ENCODE data around the gene SLC10A3. TPM values are rescaled to one million over a fixed set of nuclear protein-coding genes. Genes with fewer than 3 reads are reported as not detected.

The SLC10A3 gene
- polyA plus RNA-seq, 3 donors = 19.4 to 26.7 (median 25.0) TPM

DNA sequence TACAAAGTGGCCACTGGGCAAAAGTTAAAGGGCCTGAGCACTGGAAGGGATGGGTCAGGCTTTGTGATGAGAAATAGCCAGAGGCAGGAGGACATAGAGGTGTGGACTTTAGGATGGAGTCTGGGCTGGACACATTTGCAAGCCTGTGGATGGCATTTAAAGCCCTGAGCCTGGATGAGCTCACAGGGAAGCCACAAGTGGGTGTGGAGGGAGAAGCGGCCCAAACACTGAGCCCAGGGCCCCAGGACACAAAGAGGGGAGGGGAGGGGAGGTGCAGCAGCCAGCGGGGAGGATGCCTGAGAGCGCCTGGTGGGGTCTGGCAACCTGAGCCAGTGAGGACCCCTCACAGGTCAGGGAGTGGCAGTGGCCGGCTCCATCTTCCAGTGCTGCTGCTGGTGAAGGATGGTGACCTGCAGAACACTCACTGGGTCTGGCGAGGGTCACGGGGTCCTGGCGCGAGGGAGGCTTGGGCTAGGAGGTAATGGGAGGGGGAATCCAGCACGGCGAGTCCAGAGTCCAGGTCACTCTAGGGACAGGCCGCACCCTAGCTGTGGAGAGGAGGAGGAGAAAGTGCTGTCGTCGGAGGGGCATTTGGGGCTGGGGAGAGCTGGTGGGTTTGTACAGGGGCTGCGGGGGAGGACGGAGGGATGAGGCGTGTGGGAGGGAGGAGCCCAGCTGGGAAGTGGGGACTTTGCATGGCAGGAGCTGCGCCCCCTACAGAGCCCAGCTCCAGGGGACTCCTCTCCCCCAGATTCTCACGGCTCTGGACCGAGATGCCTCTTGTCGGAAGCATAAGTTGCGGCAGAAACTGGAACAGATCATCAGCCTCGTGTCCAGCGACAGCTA is 18.4 kb downstream of the SLC10A3 start:
- 82 to 90% (median 89%) methylated on average over 18 to 23 of the region's 23 CpGs for WGBS, 3 donors
- no peak overlapping the region for H3K27ac ChIP-seq (ENCODE audit: low read depth, low read length)

DNA sequence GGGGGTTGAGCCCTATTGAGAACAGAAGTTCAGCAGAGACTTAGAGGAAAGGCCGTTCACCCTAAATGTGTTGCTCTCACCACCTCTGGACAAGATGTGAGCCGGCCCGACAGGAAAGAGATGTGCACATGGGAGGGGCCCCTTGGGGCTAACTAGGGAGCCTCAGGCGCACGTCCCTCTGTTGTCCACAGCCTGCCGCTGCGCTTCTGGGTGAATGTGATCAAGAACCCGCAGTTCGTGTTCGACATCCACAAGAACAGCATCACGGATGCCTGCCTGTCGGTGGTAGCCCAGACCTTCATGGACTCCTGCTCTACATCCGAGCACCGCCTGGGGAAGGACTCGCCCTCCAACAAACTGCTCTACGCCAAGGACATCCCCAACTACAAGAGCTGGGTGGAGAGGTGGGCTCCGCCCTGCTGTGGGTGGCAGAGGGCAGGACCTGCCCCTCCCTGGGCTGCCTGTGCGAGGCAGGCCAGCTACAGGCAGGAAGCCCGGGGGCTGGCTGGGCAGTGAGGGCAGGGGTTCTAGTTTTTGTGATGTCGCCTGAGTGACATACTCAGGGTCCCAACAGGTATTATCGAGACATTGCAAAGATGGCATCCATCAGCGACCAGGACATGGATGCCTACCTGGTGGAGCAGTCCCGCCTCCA is 19.4 kb downstream of the SLC10A3 start:
- 92 to 94% (median 93%) methylated on average over 12 to 23 of the region's 23 CpGs for WGBS, 3 donors

DNA sequence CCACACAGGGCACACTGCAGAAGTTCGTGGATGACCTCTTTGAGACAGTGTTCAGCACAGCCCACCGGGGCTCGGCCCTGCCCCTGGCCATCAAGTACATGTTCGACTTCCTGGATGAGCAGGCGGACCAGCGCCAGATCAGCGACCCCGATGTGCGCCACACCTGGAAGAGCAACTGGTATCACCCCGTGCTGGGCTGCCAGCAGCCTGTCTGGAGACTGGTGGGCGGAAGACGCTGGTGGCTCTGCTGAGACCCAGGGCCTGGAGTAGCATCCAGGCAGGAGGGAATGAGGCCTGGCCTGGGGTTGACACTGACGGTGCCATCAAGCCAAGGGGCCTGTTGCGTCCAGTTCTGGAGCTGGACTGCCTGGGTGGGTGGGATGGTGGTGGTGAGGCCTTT is 20.0 kb downstream of the SLC10A3 start:
- WGBS, 3 donors = 86 to 94% (median 92%) methylated on average over 6 to 14 of the region's 14 CpGs
- H3K27ac ChIP-seq (ENCODE audit: low read depth, low read length) = no peak overlapping the region

More for the DNA sequence above, 19.4 kb downstream of the SLC10A3 start:
- H3K27ac ChIP-seq (ENCODE audit: low read depth, low read length) = no peak overlapping the region

DNA sequence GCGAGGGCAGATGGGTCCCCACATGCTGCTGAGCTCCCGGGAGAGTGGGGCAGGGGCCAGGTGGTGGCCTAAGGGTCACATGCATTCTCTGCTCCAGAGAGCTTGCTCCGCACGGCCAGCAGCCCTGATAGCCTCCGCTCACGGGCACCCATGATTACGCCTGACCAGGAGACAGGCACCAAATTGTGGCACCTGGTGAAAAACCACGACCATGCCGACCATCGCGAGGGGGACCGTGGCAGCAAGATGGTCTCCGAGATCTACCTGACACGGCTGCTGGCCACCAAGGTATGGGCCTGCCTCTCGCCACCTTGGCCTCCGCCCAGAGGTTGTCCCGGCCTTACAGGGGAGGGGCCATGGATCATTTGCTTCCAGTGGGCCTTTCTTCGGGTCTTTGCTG is 20.5 kb downstream of the SLC10A3 start:
- no peak overlapping the region for H3K27ac ChIP-seq (ENCODE audit: low read depth, low read length)
- 94% methylated on average over 12 to 18 of the region's 18 CpGs for WGBS, 3 donors

DNA sequence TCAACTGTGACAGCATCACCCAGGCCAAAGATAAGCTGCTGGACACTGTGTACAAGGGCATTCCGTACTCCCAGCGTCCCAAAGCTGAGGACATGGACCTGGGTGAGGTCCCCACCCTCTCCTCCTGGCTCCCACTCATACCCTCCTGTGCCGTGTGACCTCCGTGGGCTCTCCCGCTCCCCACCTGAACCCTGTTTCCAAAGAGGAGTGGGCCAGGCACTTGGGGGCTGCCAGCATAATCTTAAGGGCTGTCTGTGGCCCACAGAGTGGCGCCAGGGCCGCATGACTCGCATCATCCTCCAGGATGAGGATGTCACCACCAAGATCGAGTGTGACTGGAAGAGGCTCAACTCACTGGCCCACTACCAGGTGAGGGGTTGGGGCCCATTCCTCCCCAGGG is 21.3 kb downstream of the SLC10A3 start:
- 89 to 90% (median 89%) methylated on average over 4 to 9 of the region's 9 CpGs for WGBS, 3 donors
- no peak overlapping the region for H3K27ac ChIP-seq (ENCODE audit: low read depth, low read length)

DNA sequence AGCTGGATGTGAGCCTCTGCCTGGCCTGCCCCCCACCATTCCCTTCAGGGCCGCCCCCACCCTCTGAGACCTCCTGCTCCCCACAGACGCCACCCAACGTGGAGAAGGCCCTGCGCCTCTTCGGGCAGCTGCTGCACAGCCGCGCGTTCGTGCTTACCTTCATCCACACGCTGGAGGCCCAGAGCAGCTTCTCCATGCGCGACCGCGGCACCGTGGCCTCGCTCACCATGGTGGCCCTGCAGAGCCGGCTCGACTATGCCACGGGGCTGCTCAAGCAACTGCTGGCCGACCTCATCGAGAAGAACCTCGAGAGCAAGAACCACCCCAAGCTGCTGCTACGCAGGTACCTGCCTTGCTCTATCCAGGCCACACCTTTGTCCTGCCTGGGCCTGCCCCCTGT is 22.2 kb downstream of the SLC10A3 start:
- H3K27ac ChIP-seq (ENCODE audit: low read depth, low read length) = no peak overlapping the region
- 95% methylated on average over 13 to 23 of the region's 23 CpGs for WGBS, 3 donors

DNA sequence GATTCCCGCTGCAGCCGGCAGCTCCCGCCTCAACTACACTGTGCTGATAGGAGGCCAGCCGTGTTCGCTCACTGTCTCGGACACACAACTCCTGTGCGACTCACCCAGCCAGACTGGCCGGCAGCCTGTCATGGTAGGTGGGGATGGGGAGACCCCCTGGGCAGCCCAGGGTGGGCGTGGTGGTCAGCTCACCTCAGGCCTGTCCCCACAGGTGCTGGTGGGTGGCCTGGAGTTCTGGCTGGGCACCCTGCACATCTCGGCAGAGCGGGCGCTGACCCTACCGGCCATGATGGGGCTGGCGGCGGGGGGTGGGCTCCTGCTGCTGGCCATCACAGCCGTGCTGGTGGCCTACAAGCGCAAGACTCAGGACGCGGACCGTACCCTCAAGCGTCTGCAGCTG is 22.9 kb downstream of the SLC10A3 start:
- H3K27ac ChIP-seq (ENCODE audit: low read depth, low read length) = no peak overlapping the region
- 95 to 99% (median 96%) methylated on average over 10 to 21 of the region's 21 CpGs for WGBS, 3 donors

DNA sequence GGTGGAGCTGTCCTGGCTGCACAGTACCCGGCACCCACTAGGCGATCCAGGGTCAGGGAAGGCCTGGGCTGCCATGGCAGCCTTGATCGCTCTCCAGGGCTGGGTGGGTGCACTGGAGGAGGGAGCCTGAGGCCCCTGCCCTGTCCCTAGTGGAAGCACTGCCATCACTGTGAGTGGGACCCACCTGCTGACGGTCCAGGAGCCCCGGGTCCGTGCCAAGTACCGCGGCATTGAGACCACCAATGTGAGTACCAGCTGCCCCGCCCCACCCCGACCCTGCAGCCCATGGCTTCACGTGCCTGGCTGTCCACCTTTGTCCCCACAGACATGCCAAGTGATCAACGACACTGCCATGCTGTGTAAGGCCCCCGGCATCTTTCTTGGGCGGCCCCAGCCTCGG is 23.5 kb downstream of the SLC10A3 start:
- WGBS, 3 donors = 92 to 100% (median 94%) methylated on average over 7 to 15 of the region's 15 CpGs
- H3K27ac ChIP-seq (ENCODE audit: low read depth, low read length) = no peak overlapping the region

DNA sequence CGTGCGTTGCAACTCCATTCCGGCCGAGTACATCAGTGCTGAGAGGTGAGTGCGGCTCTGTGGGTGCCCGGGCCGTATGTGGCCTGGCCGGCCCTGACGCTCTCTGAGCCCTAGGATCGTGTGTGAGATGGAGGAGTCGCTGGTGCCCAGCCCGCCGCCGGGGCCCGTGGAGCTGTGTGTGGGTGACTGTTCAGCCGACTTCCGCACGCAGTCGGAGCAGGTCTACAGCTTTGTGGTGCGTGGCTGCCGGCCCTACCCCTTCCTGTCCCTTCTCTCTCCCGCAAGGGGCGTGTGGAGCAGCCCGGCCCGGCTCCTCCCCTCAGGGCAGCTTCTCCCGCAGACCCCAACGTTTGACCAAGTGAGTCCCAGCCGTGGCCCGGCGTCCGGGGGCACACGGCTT is 24.4 kb downstream of the SLC10A3 start:
- H3K27ac ChIP-seq (ENCODE audit: low read depth, low read length) = no peak overlapping the region
- 93 to 94% (median 94%) methylated on average over 19 to 32 of the region's 32 CpGs for WGBS, 3 donors

DNA sequence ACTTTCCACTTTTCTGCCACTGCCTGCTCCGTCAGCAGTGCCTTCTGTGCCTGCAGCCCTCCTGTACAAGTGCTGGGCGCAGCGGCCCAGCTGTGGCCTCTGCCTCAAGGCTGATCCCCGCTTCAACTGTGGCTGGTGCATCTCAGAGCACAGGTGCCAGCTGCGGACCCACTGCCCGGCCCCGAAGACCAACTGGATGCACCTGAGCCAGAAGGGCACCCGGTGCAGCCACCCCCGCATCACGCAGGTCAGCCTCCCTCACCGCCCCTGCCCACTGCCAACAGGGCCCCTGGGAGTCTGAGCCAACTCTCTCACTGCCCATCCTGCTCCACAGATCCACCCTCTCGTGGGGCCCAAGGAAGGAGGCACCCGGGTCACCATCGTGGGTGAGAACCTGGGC is 24.8 kb downstream of the SLC10A3 start:
- H3K27ac ChIP-seq (ENCODE audit: low read depth, low read length) = no peak overlapping the region
- 91 to 95% (median 95%) methylated on average over 9 to 14 of the region's 14 CpGs for WGBS, 3 donors

DNA sequence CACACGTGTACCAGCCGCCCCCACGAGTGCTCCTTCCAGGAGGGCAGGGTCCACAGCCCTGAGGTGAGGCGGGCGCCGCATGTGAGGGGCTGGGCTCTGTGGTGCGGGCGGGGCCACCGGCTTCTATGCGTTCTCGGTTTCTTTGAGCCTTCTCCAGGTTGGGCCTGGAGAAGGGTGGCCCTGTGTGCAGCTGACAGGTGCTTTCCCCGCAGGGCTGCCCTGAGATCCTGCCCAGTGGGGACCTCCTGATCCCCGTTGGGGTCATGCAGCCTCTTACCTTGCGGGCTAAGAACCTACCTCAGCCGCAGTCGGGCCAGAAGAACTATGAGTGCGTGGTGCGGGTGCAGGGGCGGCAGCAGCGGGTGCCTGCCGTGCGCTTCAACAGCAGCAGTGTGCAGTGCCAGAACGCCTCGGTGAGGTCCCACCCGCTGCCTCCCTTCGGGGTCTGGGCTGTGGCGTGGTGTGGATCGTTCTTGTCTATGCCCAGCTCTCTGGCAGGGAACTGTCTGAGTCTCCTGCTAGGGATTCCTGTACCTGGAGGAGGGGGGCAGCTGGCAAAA is 25.5 kb downstream of the SLC10A3 start:
- WGBS, 3 donors = 91 to 97% (median 93%) methylated on average over 18 to 28 of the region's 28 CpGs

DNA sequence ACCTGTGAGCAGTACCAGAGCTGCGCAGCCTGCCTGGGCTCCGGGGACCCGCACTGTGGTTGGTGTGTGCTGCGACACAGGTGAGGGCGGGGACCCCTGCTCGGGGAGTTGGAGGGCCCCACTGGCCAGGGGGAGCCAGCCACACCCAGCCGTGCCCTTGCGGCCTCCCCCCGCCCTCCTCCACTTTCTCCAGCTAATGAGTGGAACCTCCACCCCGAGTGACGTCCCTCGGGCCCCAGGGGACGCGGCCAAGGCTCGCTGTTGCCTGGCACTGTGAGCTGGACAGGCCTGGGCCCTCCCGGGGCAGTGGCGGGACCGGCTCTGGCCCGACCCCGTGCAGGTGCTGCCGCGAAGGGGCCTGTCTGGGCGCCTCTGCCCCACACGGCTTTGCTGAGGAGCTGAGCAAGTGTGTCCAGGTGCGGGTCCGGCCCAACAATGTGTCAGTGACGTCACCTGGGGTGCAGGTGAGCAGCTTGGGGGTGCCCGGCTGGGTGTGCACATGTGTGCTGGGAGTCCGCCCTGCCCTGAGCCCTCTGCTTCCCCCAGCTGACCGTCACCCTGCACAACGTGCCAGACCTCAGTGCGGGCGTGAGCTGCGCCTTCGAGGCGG is 26.7 kb downstream of the SLC10A3 start:
- 91 to 94% (median 94%) methylated on average over 19 to 36 of the region's 36 CpGs for WGBS, 3 donors

More for the DNA sequence above, 25.5 kb downstream of the SLC10A3 start:
- H3K27ac ChIP-seq (ENCODE audit: low read depth, low read length) = no peak overlapping the region

DNA sequence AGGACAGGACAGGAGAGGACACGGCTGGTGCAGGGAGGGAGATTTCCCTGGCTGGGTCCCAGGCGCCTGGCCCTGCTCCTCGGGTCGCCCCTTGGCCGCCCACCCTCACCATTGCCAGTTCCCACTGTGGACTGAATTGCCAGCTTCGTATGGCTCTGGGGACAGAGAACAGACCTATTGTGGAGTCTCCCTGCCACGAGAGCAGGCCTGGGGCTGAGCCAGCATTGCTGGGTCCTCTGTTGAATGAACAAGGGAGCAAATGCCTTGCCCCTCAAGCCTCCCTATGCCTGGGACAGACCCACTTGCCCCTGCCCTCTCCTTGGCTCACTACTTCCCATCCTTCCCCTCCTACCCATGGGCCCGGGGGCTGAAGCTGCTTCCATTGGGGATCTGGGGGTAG is 28.0 kb downstream of the SLC10A3 start:
- no peak overlapping the region for H3K27ac ChIP-seq (ENCODE audit: low read depth, low read length)
- 82 to 90% (median 83%) methylated on average over 2 to 8 of the region's 8 CpGs for WGBS, 3 donors

More for the DNA sequence above, 26.7 kb downstream of the SLC10A3 start:
- H3K27ac ChIP-seq (ENCODE audit: low read depth, low read length) = no peak overlapping the region

DNA sequence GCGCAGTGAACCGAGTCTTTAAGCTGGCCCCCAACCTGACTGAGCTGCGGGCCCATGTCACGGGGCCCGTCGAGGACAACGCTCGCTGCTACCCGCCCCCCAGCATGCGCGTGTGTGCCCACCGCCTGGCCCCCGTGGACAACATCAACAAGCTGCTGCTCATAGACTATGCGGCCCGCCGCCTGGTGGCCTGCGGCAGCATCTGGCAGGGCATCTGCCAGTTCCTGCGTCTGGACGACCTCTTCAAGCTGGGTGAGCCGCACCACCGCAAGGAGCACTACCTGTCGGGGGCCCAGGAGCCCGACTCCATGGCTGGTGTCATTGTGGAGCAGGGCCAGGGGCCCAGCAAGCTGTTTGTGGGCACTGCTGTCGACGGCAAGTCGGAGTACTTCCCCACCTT is 30.1 kb downstream of the SLC10A3 start:
- WGBS, 3 donors = 86 to 90% (median 86%) methylated on average over 17 to 26 of the region's 26 CpGs
- no peak overlapping the region for H3K27ac ChIP-seq (ENCODE audit: low read depth, low read length)

DNA sequence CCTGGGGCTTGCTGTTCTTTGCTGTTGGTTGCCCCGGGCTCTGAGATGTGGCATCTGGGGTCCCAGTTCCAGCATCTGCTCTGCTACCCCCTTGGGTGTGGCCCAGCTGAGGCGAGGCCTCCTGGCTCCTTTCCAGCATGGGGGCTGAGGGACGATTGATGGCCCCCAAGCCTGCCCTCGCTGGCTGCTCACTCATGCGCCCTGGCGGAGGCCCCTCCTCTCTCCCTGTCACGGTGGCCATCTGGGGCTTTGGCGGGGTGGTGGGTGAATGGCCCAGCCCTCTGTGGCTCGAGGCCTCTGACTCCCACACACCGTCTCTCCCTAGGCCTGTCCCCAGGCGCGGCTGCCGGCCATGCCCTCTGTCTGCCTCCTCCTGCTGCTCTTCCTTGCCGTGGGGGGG is 30.6 kb downstream of the SLC10A3 start:
- WGBS, 3 donors = 63 to 80% (median 66%) methylated on average over 5 to 14 of the region's 14 CpGs
- no peak overlapping the region for H3K27ac ChIP-seq (ENCODE audit: low read depth, low read length)

DNA sequence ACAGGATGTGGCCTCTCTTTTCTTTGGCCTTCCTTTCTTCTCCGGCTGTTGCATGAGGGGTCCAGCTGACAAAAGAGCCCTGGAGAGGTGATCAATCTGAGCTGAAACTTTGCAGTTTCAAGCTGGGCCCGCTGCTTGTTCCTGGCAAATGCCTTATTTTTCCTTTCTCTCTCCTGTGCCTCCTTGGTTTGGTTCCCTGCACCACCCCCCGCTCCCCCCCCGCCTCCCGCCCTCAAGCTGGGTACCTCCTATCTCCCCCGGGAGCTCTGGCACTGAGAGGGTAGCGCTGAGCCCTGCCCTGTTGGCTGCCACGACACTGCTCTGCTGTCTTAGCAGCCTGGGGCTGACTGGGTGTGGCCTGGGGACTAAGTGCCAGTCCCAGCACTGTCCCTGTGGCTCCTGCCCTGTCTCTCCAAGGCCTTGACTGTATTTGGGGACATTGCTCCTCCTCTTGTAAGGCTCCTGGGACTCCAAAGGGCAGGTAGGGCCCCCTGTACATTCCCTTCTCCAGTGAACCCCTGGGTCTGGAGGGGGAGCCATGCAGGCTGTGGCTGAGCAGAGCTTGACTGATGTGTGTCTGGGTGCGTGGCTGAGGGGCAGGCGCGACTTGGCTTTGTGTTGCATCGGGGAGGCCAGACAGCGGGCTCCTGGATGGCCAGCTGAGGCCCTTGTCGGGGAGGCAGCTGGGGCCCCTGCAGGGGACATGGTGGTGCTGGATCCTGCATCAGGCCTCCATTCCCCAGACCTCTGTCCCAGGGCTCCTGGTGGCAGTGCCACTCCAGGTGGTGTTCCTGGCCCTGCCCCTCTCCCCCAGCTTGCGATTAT is 31.3 kb downstream of the SLC10A3 start:
- H3K27ac ChIP-seq (ENCODE audit: low read depth, low read length) = no peak overlapping the region
- WGBS, 3 donors = 28 to 45% (median 44%) methylated on average over 8 to 12 of the region's 15 CpGs

DNA sequence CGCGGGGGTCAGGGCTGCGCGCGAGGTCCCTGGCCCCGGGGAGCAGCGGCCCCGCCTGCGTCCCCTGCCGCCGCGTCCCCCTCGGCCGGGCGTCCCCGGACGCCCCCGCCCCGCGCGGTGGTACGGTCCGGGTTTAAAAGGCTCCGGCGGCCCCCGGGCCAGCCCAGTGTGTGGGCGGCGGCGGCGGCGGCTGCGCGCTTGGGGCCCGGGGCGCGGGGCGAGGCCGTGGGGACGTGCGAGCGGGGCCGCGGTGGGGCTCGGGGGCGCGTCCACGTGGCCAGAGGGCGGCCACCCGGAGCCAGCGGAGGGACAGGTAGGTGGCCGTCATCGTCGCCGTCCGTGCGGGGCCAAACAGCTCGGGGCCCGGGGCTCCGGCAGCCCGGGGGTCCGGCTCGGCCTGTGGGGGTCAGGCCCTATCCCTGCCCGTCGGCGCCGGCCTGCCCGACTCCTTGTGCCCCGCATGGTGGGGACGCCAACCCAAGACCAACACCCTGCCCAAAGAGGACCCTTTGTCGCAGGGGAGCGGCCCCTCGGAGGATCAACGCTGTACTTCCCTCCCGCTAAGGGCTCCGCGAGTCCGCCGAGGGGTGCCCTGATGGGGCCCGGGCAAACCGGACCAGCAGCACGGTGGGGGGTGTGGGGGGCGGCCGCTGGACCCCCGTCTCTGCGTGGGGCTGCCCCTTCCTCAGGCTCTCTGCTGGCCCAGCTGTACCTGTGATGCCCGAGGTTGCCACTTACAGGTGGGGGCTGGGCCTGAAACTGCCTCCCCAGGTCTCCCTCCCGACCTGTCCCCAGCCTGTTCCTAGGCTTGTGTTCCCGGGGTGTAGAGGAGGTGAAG is 32.1 kb downstream of the SLC10A3 start, which contains the start of gene PLXNA3:
PLXNA3 (plus strand) TSS at position 166 of the 838 bp plus-strand sequence. CDS start 1,903 bp downstream, outside the sequence.
- WGBS, 3 donors = 0 to 30% (median 1%) methylated on average over 32 to 65 of the region's 88 CpGs
- no peak within 1 kb of the TSS for H3K27ac ChIP-seq (ENCODE audit: low read depth, low read length)
